ENCODE measurements around the gene KRT8.

The KRT8 gene

DNA sequence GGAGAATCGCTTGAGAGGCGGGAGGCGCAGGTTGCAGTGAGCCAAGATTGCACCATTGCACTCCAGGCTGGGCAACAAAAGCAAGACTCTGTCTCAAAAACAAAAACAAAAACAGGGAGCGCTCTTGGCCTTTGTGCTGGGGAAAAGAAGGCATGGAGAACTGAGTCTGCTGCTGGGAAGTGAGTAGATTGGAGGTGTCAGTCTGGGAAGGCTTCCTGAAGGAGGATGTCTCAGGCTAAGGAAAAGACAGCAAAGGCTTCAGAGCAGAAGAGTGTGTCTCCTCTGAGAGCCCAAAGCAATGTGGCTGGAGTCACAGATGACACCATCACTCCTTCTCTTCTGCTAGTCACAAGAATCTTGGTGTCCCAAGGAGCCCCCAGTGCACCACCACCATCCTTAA is 23.1 kb upstream of the KRT8 start:
- Mint-ChIP-seq H3K27ac (peak overlapping the region; percentile 92), H3K27me3 (ENCODE audit: low read depth, poor library complexity) (peaks cover 2% of the 10 kb centered on the region)

DNA sequence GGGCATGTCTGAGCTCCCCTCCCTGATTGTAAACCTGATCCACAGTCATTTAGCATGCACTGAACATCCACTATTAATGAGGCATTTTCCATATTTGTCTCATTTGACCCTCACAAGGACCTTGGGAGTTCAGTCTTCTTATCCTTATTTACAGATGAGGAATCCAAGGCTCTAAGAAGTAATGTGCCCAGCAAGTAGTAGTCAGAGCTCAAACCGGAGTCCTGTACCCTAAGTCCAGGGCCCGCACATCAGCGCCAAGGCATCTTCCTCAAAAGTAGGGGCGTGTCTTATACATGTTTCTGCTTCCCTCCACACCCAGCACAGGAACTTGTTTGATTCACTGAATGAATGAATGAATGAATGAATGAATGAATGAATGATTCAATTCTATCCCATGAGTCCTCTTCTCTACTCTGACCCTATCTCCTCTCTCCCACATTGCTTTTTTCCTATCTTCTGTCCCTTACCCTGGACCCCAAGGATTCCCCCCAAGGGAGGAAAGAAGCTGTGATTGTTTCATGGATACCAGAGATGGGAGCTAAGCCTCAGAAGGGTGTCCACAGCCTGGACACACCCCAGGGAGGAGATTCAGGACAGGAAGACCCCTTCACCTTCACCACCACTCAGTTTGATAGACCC is 21.8 kb upstream of the KRT8 start:
- TF ChIP-seq, protein P1, sequence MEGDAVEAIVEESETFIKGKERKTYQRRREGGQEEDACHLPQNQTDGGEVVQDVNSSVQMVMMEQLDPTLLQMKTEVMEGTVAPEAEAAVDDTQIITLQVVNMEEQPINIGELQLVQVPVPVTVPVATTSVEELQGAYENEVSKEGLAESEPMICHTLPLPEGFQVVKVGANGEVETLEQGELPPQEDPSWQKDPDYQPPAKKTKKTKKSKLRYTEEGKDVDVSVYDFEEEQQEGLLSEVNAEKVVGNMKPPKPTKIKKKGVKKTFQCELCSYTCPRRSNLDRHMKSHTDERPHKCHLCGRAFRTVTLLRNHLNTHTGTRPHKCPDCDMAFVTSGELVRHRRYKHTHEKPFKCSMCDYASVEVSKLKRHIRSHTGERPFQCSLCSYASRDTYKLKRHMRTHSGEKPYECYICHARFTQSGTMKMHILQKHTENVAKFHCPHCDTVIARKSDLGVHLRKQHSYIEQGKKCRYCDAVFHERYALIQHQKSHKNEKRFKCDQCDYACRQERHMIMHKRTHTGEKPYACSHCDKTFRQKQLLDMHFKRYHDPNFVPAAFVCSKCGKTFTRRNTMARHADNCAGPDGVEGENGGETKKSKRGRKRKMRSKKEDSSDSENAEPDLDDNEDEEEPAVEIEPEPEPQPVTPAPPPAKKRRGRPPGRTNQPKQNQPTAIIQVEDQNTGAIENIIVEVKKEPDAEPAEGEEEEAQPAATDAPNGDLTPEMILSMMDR (IDR thresholded peaks at IDR 0.05) = no peak
- peaks cover 71% of the 10 kb centered on the region for H3K4me1 Mint-ChIP-seq
- peaks cover 2% of the 10 kb centered on the region for H3K27me3 Mint-ChIP-seq (ENCODE audit: low read depth, poor library complexity)
- H3K9me3 Mint-ChIP-seq = no peaks in the 10 kb centered on the region
- H3K27ac Mint-ChIP-seq = peak overlapping the region; percentile 96
- no peak for DNase-seq
- no peaks in the 10 kb centered on the region for H3K36me3 Mint-ChIP-seq (ENCODE audit: low read depth)
- peak overlapping the region; percentile 39 for H3K4me3 Mint-ChIP-seq

More for the DNA sequence above, 23.1 kb upstream of the KRT8 start:
- Mint-ChIP-seq H3K4me3 (no peak overlapping the region), H3K4me1 (peaks cover 59% of the 10 kb centered on the region), H3K36me3 (ENCODE audit: low read depth) (no peaks in the 10 kb centered on the region), H3K9me3 (no peaks in the 10 kb centered on the region)
- DNase-seq = no peak
- TF ChIP-seq, protein P1 (IDR thresholded peaks at IDR 0.05) = no peak

DNA sequence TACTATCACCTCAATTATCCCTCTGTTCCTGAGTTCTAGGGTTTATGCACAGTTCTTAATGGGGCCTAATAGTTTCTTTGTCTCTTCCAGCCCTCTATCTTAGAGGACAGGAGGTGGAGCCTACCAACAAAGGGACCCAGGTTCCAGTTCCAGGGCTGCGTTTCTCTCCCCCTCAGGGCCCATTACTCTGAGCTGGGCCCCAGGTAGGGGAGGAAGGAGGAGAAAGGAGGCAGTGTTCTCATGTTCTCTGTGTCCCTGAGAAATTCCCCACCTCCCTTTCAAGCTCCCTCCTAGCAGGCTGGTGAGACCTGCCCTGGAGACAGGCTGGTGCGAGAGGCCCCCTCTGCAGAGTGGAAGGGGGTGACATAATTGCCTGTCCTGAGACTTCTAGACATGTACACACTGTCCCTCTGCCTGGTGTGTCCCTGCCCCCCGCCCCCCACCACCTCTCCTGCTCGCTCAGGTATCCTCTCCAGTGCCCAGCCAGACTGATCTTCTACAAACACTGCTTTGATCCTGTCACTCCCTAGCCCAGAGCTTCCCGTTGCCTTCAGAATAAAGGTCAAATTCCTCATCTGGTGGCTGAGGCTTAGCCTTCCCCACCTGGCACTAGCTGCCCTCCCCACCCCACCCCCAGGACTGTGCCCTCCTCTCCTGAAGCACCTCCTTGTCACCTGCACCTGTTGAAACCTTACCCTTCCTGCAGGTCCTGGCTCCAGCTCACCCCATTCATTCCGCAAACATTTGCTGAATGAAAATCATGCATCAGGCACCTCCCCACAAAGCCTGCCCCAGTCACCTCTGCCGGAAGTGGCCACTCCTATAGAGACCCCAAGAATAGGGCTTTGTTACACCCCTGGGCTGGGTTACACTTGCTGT is 21.1 kb upstream of the KRT8 start:
- Mint-ChIP-seq H3K27me3 (ENCODE audit: low read depth, poor library complexity) (peaks cover 2% of the 10 kb centered on the region), H3K4me1 (peaks cover 79% of the 10 kb centered on the region), H3K36me3 (ENCODE audit: low read depth) (no peaks in the 10 kb centered on the region), H3K9me3 (no peaks in the 10 kb centered on the region), H3K27ac (peak overlapping the region; percentile 96), H3K4me3 (peak overlapping the region; percentile 39)
- TF ChIP-seq, protein P1 (IDR thresholded peaks at IDR 0.05) = no peak
- no peak for DNase-seq

DNA sequence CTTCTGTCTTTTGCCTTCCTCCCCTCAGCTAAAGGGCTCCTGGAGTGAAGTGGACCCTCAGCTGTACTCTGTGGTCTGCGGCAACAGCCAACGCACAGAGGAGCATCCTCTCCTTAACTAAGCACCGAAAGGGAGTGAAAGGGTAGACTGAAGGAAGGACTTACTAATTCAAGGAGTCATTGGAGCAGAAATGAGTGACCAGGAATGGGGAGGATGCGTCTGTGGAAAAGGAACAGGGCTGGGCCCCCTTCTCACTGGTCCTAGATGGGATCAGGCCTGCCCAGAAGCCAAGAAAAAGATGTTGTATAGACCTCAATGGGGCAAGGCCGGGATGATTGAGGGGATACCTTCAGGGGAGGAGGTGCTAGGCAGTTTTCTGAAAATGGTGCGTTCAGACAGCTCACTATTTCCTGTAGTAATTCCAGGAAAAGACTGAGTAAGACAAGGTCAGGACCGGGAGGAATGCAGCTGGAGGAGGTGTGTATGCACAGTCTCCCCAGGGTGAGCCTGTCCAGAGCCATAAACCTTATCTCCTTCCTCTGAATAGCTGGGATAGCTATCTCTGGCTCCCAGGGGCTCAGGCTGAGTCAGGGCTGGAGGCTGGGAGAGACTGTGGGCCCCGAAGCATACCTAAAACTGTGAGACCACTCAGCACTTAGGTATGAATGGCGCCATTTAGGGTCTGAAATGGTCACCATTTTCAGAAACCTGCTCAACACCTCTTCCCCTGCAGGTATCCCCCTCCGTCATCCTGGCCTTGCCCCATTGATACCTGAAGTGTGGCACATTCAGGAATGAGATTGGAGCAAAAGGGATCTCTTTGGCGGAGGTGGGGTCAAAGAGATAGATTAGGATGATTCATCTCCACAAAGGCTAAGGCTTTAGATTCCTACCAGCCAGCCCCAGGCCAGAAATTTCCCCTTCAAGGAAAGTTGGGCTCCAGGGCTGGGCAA is 20.2 kb upstream of the KRT8 start:
- H3K27me3 Mint-ChIP-seq (ENCODE audit: low read depth, poor library complexity) = peaks cover 2% of the 10 kb centered on the region
- no peak for DNase-seq
- peak overlapping the region; percentile 96 for H3K27ac Mint-ChIP-seq
- H3K9me3 Mint-ChIP-seq = no peaks in the 10 kb centered on the region
- no peaks in the 10 kb centered on the region for H3K36me3 Mint-ChIP-seq (ENCODE audit: low read depth)
- H3K4me1 Mint-ChIP-seq = peaks cover 84% of the 10 kb centered on the region
- TF ChIP-seq, protein P1 (IDR thresholded peaks at IDR 0.05) = no peak
- H3K4me3 Mint-ChIP-seq = peak overlapping the region; percentile 3

DNA sequence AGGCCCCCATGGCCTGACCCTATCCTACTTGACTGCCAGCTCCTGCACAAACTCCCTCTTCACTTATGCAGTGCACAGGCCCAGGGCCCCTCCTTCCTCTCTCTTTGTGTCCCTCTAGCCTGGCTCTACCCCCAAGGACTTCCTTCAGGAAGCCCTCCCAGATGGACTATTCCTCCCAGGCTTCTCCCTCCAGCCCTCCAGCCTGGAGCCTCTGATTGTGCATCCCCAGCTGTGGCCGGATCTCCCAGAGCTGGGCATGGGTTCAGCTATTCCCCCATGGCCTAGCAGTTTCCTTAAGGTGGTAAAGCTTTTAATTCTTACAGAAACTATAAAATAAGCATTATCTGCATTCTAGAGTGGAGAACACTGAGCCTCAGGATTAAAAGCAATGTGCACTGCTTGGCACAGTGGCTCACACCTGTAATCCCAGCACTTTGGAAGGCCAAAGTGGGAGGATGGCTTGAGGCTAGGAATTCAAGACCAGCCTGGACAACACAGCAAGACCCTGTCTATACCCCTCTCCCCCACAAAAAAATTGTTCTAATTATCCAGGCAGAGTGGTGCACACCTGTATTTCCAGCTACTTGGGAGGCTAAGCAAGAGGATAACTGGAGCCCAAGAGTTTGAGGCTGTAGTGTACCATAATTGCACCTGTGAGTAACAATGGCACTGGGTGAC is 16.8 kb upstream of the KRT8 start:
- Mint-ChIP-seq H3K4me3 (peak overlapping the region; percentile 32), H3K4me1 (peaks cover 51% of the 10 kb centered on the region), H3K9me3 (no peaks in the 10 kb centered on the region), H3K27me3 (ENCODE audit: low read depth, poor library complexity) (no peaks in the 10 kb centered on the region), H3K36me3 (ENCODE audit: low read depth) (no peaks in the 10 kb centered on the region), H3K27ac (peak overlapping the region; percentile 90)
- DNase-seq = no peak
- TF ChIP-seq, protein P1 (IDR thresholded peaks at IDR 0.05) = no peak
